Loucy (cell line): Measurements from ENCODE around the gene CADM4.

Experiments used
- EZH2phosphoT487 ChIP-seq: fragments of 200-600 bp; IDR thresholded peaks from 2 replicates; pipeline ENCODE4 v1.6.1; 2018; ENCODE audit warnings: antibody characterized with exemption, mild to moderate bottlenecking, moderate library complexity, borderline replicate concordance
- TF ChIP-seq, protein P1 (sequence below): fragments of 200-600 bp; sonication (generic); conservative IDR thresholded peaks from 2 replicates; pipeline ENCODE4 v1.5.1; 2014; ENCODE audit warnings: mild to moderate bottlenecking, antibody characterized with exemption, low read length

DNA sequence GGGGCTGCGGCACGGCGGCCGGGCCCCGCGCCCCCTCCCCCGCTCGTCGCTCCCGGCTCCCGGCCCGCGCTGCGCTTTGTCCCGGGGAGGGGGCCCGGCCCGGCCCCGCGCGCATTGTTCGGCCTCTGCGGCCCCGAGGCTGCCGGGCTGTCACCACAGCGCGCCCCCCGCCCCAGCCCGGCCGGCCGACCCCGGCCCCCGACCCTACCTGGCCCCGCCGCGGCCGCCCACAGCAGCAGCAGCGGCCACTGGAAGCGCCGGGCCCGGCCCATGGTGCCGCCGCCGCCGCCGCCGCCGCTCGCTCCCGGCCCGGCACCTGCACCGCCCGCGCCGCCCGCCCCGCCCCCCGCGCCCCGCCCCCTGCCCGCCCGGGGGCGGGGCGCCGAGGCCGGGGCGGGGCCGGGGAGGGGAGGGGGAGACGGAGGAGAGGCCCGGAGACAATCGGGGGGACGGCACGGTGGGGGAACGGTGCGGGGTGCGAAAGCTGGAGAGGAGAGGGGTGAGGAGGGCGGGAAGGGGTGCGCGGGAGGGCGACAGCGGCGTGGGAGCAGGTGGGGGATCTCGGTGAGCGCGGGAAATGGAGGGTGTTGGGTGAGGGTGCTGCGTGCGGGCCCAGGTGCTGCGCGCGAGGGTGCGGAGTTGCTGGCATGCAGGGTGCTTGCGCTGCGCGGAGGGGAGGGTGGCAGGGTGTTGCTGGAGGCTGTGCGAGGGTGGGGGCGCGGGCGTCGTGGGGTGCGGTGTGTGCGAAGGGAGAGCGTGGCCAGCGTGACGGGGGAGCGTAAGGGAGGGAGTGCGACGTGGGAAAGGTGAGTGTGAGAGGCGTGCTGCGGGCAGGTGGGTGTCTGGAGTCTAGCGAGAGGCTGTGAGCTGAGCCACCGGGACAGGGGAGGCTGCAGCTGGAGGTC lies at the start of gene CADM4:
- TF ChIP-seq, protein P1, sequence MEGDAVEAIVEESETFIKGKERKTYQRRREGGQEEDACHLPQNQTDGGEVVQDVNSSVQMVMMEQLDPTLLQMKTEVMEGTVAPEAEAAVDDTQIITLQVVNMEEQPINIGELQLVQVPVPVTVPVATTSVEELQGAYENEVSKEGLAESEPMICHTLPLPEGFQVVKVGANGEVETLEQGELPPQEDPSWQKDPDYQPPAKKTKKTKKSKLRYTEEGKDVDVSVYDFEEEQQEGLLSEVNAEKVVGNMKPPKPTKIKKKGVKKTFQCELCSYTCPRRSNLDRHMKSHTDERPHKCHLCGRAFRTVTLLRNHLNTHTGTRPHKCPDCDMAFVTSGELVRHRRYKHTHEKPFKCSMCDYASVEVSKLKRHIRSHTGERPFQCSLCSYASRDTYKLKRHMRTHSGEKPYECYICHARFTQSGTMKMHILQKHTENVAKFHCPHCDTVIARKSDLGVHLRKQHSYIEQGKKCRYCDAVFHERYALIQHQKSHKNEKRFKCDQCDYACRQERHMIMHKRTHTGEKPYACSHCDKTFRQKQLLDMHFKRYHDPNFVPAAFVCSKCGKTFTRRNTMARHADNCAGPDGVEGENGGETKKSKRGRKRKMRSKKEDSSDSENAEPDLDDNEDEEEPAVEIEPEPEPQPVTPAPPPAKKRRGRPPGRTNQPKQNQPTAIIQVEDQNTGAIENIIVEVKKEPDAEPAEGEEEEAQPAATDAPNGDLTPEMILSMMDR = no peak
- no peak for TF ChIP-seq EZH2phosphoT487
